Peyer's patch (tissue), 4 donors: Measurements from ENCODE around the gene UBE4B.

Experiments used
- CTCF ChIP-seq, 6 experiments: fragments of 450-650 bp in 4 of 6; fragments of 200-600 bp in 2 of 6; sonication (generic) in 1 of 6; IDR thresholded peaks; one replicate each; pipeline ENCODE4 v1.5.1; 2017 to 2019; ENCODE audit warnings: antibody characterized with exemption in 6 of 6, mild to moderate bottlenecking in 3 of 6, moderate library complexity in 1 of 6
- POLR2A ChIP-seq, 2 donors: fragments of 450-650 bp; IDR thresholded peaks; one replicate each; pipeline ENCODE4 v1.5.1; 2017; ENCODE audit warnings: antibody characterized with exemption in 2 of 2, mild to moderate bottlenecking in 2 of 2, moderate library complexity in 2 of 2

GRCh38 chr1:10155087-10155712 is 122.4 kb downstream of the UBE4B start:
- TF ChIP-seq POLR2A (IDR thresholded peaks at IDR 0.05) (no peak), CTCF (IDR thresholded peaks at IDR 0.05) (no peak)
